GM21390 (cell line): Measurements from ENCODE around the gene P2RX6.
"Not testable (repeated sequence)": the region's sequence is repeated elsewhere in the genome, so short reads cannot be mapped to it uniquely, and the experiment has no call there.

Experiments
- ATAC-seq: cut with Tn5 transposase; IDR thresholded peaks from one replicate; pipeline ENCODE4 v1.9.1; 2021; ENCODE audit not compliant: unreplicated experiment

Gene P2RX6

DNA sequence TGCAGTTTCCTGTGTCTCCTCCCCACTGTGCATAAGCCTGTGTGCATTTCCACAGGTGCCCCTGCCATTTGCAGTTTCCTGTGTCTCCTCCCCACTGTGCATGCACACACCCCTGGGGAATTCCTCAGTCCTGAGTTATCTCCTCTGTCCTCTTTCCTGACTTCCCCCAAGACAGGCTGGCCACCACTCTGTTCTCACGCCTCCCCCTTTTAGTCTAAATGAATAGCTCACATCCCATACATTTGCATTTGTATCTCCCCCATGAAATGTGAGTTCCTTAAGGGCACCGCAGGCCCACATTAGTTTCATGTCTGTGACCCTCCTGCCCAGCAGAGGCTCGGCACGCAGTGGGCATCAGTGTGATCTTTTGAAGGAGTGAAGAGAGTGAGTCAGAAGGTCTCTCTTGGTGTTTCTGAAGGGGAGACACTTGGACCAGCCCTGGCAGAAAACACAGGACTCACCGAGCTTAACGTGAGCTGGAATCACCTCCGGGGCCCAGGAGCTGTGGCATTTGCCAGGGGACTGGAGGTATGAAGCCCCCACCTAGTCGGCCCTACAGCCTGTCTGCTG lies 37.0 kb downstream of the P2RX6 start:
- ATAC-seq = no peak

DNA sequence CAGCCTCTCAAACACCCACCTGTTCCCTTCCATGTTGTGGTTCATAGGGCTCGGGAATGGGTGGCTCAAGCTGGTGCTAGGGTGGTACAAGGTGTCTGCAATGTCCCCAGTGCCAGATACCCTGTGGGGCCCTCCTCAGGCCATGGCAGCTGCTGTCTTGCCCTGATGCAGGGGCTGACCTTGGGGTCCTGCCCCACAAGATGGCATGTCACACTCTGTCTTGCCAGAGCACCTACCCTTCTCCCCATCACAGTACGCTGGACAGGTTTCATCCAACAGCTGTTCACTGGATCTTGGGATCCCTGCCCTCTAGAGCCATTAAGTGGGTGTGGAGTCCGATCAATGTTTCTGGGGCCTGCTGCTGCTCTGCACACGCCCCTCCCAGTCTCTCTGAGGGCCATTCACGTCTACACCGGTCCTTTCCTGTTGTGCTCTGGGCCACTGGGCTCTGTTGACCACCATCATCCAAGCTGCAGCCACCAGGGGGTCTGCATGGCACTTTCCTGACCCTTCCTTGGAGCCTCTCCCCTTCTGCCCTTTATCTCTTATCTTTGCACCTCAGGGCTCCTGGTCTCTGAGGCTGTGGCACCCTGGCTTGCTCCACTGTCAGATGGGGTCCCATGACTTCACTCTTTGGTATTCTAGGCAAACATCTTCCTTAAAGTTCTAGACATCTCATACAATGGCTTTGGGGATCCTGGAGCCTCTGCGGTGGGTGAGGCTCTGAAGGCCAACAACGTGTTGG lies 37.9 kb downstream of the P2RX6 start:
- no peak for ATAC-seq

DNA sequence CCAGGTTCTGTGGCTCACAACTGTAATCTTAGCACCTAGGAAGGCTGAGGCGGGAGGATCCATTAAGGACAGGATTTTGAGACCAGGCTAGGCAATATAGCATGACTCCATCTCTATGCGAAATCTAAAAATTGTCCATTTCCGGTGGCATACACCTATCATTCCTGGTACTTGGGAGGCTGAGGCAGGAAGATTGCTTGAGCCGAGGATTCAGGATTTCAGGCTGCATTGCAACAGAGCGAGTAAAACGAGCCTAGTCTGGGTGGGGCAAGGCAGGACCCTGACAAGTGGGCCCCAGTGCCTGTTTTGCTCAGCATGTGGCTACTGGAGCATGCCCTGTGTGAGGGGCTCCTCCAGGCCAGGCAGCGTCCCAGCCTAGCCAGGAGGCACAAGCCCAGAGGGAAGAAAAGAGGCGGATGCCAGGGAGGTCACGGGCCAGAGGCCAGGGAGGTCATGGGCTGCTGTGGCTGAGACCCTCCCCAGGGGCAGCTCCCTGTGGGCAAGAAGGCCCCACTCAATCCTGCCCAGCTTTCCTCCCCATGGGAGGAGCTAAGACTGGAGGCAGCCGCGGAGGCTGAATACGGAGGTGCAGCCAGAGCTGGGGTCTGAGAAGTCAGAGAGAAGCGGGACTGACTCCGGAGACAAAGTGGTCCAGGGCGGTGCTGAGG lies 39.2 kb downstream of the P2RX6 start:
- no peak for ATAC-seq

DNA sequence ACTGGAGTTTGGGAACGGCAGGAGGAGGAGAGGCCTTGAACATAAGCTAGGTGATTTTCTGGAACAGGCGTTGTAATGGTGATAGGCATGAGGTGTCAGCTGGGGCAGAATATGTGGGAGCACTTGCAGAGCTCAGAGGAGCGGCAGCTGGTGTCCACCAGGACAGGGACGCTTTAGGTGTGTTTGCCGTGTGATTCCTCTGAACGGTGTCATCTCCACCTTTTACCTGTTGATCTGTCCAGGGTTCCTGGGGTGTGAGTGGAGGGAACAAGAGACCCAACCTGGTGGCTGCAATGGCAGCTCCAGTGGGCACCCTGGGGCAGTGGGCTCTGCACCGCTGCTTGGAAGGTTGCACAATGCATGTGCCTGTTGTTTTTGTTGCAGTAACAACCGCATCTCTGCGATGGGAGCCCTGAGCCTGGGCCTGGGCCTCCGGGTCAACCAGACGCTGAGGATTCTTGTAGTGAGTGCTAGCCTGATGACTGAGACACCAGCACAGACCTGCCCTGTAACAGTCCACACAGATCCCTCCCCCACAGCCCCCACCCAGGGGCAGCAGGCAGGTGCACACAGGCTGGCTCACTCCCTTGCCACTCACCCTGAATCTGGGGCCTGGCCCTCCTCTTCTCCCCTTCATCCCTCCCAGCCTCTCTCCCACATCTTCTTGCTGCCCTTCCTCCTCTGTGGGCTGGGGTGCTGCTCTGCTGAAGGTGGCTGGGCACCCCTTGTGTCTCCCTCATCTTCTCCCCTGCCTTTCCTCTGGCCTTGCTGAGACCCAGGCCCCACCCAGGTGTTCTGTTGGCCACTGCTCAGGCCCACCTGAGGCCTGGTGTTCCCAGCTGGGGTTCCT lies 40.0 kb downstream of the P2RX6 start:
- no peak for ATAC-seq

DNA sequence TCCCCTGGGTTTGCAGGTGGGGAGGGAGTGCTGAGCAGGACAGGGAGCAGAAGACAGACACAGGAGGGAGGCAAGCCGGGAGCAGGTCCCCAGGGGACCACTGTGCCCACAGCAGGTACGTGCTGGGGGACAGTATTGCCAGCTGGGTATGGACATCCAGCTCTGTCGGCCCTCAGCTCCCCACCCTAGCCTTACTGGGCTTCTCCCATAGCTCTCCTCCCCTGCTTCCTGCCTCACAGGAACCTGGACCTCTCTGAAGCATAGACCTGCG lies 40.5 kb downstream of the P2RX6 start:
- ATAC-seq = no peak

DNA sequence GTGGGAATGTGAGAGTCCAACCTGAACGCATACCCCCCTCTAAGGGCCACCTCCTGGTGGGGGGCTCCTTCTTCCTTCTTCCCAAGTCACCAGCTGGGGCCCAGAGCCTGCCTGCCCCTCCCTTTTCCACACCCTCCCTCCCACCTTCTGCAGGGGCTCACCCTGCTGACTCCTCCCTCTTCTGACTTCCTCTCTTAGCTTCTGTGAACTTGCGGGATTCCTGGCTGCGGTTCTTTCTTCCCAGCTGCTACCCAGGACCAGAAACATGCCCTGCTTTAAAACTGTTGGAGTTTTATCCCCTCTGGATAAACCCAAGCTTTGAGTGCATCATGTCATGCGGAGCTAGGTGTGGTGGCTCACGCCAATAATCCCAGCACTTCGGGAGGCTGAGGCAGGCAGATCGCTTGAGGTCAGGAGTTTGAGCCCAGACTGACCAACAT lies 40.9 kb downstream of the P2RX6 start:
- no peak for ATAC-seq

DNA sequence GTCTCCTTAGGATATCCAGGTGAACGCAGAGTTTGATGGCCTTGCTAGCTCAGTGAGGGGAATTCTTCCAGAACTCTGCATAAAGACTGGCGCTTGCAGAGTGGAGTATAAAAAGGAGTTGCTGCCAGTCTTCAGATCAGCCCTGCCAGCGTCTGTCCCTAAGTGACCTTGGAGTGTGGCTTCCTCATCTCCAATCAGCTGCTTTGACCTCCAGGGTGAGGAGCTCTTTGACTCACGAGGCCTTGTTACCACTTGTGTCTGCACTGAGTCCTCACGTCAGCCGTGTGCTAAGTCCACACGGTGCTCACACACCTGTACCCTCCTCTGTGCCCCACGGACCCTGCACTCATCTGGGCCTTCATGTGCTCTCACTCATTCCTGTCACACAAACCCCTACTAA lies 45.4 kb downstream of the P2RX6 start:
- not testable (repeated sequence) for ATAC-seq

DNA sequence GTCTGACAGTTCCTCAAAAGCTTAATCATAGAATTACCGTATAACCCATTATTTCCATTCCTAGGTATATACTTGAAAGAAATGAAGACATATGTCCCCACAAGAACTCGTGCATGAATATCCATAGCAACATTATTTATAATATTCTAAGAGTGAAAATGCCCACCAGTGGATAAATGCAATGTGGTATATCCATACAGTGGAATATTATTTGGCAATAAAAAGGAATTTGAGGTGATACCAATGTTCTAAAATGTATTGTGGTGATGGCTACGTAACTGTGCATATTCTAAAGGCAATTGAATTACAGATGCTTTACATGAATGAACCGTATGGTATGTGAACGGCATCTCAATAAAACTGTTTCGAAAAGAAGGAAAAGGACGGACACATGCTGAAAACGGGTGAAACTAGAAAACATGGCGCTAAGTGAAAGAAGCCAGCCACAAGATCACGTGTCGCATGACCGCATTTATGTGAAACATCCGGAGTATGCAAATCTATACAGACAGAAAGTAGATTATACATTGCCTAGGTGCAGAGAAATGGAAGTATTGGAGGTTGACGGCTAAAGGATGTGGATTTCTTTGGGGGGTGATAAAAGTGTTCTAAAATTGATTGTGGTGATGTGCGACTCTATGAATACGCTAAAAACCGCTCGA lies 46.8 kb downstream of the P2RX6 start:
- ATAC-seq = not testable (repeated sequence)

DNA sequence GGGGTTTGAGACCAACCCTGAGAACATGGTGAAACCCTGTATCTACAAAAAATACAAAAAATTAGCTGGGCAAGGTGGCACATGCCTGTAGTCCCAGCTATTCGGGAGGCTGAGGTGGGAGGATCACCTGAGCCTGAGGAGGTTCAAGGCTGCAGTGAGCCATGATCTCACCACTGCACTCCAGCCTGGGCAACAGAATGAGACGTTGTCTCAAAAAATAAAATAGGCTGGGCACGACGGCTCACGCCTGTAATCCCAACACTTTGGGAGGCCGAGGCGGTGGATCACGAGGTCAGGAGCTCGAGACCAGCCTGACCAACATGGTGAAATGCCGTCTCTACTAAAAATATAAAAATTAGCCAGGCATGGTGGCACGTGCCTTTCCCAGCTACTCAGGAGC lies 49.5 kb downstream of the P2RX6 start:
- not testable (repeated sequence) for ATAC-seq

DNA sequence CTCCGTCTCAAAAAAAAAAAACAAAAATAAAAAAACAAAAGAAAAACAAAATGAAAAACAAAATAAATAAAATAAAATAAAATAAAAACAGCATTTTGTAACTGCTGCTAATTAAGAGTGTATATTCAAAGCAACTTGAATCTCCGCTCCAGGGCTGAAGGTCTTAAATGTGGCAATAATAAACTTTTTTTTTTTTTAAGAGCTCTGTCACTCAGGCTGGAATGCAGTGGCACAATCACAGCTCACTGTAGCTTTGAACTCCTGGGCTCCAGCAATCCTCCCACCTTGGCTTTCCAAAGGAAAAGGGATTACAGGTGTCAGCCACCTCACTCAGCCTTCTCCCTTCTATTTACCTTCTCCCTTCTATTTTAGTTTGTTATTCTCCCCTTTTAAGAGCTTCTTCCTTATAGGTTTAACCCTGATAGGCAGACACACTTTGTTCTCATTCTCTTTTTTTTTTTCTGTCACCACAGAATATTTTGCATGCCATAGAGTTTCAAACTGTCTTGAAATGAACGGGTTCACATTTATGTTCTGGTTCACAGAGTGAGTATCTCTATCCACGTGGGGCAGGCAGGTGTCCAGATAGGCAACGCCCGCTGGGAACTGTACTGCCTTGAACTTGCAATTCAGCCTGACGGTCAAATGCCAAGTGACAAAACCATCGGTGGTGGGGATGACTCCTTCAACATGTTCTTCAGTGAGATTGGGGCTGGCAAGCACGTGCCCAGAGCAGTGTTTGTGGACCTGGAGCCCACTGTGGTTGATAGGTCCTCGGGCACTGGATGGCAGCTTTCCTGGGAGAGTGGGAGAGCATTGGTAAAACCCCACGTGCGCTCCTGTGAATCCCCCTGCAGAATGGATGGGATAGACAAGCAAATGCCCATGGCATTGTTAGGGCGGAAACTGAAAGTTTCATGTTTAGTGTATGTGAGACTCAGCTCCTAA lies 50.2 kb downstream of the P2RX6 start:
- ATAC-seq = no peak

DNA sequence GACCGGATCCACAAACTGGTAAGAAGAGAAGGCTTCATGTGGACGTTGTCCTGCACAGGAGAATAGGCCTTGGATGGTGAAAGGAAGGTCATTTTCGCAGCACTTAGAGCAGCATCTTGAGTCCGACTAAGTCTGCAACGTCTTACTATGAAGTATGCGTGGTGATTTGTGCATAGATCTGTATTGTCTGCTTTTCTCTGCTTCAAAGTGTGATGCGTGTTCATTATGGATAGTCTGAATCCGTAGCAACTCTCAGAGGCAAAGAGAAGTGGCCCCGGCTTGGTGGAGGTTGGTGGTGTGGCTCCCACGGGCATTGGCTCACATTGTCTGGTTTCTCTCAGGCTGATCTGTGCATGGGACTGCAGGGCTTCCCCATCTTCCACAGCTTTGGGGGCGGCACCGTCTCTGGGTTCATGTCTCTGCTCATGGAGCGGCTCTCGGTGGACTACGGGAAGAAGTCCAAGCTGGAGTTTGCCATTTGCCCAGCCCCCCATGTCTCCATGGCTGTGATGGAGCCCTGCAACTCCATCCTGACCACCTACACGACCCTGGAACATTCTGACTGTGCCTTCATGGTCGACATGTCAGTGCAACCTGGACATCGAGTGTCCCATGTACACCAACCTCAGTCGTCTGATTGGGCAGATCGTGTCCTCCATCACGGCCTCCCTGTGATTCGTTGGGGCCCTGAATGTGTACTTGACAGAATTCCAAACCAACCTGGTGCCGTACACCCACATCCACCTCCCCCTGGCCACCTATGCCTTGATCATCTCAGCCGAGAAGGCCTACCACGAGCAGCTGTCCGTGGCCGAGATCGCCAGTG lies 52.3 kb downstream of the P2RX6 start:
- ATAC-seq = no peak

DNA sequence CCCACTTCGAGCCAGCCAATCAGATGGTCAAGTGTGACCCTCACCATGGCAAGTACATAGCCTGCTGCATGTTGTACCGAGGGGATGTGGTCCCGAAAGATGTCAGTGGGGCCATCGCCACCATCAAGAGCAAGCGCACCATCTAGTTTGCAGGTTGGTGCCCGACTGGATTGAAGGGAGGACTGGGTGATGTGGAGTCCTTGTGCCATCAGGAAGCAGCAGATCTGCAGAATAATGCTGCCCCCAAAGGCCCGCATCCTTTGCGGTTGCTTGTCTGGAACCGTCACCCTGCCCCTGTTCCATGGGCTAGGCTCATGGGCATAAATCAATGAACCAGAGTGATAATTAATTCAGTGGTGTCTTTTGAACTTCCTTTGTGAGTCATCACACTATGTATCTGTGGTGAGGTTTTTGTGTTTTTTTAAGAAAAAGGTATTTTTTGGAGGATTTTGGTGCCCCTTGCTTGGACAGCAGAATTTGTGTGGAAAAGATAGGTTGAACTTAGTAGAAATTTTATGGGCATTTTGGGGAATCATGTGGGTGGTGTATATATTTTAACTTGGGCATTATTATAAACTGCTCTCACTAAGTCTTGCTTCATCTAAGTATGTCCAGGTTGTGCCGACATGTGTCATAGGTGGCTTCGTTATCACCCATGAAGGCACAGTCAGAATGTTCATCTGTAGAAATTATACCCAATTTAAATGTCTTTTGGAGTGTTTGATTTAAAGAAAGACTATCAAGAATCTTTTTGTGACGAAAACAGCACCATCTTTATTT lies 53.1 kb downstream of the P2RX6 start:
- no peak for ATAC-seq

DNA sequence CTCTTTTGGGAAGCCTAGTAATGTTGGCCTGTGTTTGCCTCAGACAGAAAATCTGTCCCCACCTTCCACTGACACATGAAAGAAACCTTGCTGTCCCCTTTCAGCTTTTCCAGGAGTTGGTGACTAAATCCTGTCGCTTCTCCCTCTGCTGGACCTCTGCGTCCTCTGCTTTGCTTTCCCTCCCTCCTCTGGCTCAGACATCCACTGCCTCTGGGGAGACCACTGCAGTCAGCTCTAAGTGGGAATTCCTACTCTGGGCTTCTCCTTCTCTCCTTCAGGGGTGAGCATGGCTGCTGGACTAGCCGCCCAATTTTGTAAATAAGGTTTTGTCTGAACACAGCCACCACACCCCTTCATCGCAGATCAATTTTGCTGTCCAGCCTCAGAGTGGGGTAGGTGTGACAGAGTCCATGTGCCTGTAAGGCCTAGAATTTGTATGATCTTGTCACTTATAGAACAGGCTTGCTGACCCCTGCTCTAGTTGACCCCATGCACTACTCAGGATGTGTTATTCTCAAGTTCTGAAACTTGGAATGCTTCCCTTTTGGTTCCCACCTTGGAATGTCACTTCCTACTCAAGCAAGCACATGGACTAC lies 53.8 kb downstream of the P2RX6 start:
- no peak for ATAC-seq

DNA sequence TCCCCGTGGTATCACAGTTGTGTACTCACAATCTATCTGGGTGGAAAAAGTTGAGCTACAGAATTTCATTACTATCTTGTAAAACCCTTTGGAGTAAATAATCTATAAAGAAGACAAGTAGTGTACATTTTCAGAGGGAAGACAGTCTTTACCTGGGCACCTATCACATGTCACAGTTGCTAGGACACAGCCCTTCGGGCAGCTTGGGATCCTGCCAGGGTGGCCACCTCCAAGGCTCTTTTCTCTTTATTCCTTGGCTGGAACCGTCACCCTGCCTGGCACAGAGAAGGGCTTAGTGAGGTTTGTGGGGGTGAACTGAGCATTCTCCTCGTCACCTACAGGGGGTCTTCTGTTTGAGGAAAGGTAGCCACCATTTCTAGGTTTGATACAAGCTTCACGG lies 54.4 kb downstream of the P2RX6 start:
- ATAC-seq = no peak

DNA sequence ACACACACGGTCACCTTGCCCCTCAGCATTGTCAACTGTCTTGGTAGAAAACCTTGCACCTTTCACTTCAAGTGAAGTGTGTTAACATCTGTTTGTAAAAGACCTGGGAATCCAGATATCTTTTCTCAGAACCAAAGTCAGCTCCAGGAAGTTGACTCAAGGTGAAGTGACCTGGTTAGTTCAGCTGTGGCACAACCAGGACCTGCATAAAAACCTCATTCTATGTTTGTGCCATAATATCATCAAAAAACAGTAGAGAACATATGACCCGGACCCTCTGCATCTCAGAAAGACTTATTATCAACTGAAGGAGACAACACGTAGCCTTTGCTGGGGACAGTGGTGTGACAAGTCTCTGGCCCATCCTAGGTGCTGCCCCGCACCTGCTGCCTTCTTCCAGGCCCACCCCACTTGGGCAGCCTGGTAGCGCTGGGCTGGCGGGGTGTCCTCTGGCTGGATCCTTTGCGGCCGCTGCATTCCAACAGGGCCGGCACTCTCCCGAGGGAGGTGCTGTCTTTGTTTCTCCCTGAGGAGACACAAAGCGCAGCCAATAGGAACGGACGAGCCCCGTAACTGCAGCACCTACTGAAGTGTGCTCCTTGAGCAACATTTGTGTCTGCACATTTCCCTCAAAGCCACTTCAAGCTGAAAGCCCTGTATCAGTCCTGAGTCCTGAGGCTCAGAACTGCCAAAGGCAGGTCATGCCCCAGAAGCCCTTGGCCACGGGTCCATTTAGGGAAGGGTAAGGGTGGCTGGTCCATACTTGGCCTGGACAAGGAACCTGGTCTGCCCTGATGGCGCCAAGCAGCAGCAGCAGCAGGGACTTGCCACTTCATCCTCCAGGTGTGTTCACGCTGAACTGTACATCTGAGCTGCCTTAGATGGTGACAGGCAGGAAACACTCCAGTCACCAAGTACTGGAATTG lies 56.0 kb downstream of the P2RX6 start:
- no peak for ATAC-seq

DNA sequence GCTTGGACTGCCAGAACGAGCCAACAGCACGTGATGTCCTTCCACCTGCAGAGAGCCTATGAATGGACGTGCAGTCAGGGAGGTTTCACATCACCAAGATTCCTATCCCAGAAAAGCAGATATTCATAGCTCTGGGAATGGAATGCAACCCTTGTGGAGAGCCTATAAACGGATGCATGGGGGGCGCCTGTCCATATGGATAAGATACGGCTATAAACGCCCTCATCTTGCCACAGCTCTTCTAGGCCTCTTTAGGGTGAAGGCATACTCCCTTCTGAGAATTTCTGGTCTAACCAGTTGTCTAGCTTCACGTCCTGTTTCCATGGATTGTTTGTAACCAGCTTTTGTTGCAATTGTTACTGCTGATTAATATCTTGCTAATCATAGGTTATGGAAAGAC lies 56.8 kb downstream of the P2RX6 start:
- not testable (repeated sequence) for ATAC-seq

DNA sequence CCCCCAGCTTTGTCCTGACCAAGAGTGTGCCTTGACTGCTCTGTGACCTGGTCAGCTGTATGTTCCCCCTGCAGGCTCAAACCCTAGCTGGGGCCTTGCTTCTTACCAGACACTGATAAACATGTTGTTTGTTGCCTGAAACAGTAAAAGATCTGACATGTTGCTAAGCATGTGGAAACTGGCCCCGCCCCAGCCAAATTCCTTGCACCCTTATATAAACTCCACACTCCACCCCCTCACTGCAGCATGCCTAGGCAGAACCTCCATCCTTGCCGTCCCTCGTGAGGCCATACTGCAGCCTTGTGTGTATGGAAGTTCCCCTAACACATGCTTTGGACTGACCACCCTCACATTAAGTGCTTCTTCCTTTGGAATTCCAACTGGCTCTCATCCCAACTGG lies 58.1 kb downstream of the P2RX6 start:
- ATAC-seq = no peak
